Measurements from ENCODE around the gene MDFIC2.

The MDFIC2 gene

DNA sequence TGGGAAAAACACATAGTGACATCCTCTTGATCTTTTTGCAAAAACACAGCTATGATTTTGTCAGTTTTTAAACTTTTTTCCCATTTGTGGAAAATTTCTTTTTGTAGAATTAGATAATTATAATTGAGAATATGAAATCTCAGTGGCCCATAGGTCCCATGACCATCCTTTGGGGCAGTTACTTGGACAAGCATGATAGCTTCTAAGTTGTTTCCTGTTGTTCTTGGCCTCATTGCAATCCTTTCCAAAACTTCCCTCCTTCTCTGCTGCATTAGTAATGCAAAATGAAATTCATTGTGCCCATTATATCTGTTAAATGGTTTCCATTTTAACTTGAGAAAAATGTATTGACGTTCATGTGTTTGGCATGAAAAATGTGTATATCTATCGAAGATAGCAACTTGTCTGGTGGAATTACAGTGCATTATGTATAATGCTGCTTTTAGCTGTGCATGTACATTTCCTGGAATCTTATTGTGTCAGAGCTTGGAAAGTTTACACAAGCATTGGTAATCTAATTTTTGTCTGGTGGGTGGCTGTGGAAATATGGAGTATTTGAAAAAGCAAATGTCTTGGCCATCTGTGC lies 70.0 kb downstream of the MDFIC2 start:
- TF ChIP-seq SUZ12 (IDR thresholded peaks at IDR 0.05; ENCODE audit: extremely low read depth, insufficient read depth, insufficient read length) = no peak
- no peak for TF ChIP-seq ZNF274 (IDR thresholded peaks at IDR 0.05; ENCODE audit: low read depth, low read length)
- TF ChIP-seq YY1 (IDR thresholded peaks at IDR 0.05; ENCODE audit: insufficient read depth, insufficient read length) = no peak
- no peaks in the 10 kb centered on the region for H3K36me3 ChIP-seq (ENCODE audit: insufficient read depth, insufficient read length, low read length)

DNA sequence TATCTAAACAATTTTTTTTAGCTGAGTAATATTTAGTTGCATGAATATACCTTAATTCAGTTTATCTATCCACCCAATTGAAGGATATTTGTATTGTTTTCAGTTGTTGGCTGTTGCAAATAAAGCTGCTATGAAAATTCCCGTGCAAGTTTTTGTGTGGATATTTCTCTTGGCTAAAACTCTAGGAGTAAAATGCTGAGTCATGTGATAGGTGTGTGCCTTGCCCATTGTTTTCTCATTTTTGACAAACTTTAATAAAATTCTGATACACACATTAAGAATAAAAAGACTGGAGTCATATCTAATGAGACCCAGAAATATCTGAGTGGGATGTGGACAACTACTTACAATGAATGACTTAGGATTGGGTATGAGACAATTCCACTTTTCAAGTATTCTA lies 78.6 kb downstream of the MDFIC2 start:
- no peaks in the 10 kb centered on the region for H3K36me3 ChIP-seq (ENCODE audit: insufficient read depth, insufficient read length, low read length)
- no peak overlapping the region for H3K4me3 ChIP-seq (ENCODE audit: insufficient read length, low read depth)
- no peaks in the 10 kb centered on the region for H3K9me3 ChIP-seq (ENCODE audit: insufficient read depth, low read length)
- peaks cover 3% of the 10 kb centered on the region for H3K27me3 ChIP-seq (ENCODE audit: insufficient read depth, insufficient read length)
- no peaks in the 10 kb centered on the region for H3K4me1 ChIP-seq (ENCODE audit: insufficient read depth, insufficient read length)
- H3K9ac ChIP-seq (ENCODE audit: insufficient read length, low read depth) = no peak overlapping the region
- no peak for DNase-seq (ENCODE audit: low read depth, low spot score)
- no peak for TF ChIP-seq ZNF274 (IDR thresholded peaks at IDR 0.05; ENCODE audit: low read depth, low read length)
- TF ChIP-seq YY1 (IDR thresholded peaks at IDR 0.05; ENCODE audit: insufficient read depth, insufficient read length) = no peak
- no peak for TF ChIP-seq SUZ12 (IDR thresholded peaks at IDR 0.05; ENCODE audit: extremely low read depth, insufficient read depth, insufficient read length)

More for the DNA sequence above, 70.0 kb downstream of the MDFIC2 start:
- no peaks in the 10 kb centered on the region for H3K4me1 ChIP-seq (ENCODE audit: insufficient read depth, insufficient read length)
- no peak overlapping the region for H3K4me3 ChIP-seq (ENCODE audit: insufficient read length, low read depth)
- no peak for DNase-seq (ENCODE audit: low read depth, low spot score)
- no peak overlapping the region for H3K9ac ChIP-seq (ENCODE audit: insufficient read length, low read depth)
- H3K27me3 ChIP-seq (ENCODE audit: insufficient read depth, insufficient read length) = no peaks in the 10 kb centered on the region
- no peaks in the 10 kb centered on the region for H3K9me3 ChIP-seq (ENCODE audit: insufficient read depth, low read length)

DNA sequence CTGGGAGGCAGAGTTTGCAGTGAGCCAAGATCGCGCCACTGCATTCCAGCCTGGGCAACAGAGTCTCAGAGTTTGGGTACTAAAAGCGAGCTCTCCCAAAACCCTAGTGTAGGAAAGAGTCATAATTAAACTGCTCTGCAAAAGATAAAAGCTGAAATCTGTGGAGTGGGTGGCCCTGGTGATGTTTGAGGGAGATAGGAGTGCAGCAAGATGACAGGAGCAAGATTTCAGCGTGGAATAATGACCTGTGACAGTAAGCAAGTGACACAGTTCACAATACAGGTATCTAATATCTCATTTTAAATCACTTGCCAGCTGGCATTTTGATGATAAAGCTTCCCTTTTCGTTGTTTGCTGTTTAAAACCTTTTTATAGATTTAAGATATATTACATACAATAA lies 79.3 kb downstream of the MDFIC2 start:
- Histone ChIP-seq H3K27me3 (ENCODE audit: insufficient read depth, insufficient read length) (peaks cover 3% of the 10 kb centered on the region), H3K9me3 (ENCODE audit: insufficient read depth, low read length) (no peaks in the 10 kb centered on the region), H3K4me3 (ENCODE audit: insufficient read length, low read depth) (no peak overlapping the region), H3K4me1 (ENCODE audit: insufficient read depth, insufficient read length) (no peaks in the 10 kb centered on the region), H3K36me3 (ENCODE audit: insufficient read depth, insufficient read length, low read length) (no peaks in the 10 kb centered on the region), H3K9ac (ENCODE audit: insufficient read length, low read depth) (no peak overlapping the region)
- TF ChIP-seq ZNF274 (IDR thresholded peaks at IDR 0.05; ENCODE audit: low read depth, low read length) = no peak
- no peak for TF ChIP-seq SUZ12 (IDR thresholded peaks at IDR 0.05; ENCODE audit: extremely low read depth, insufficient read depth, insufficient read length)
- no peak for TF ChIP-seq YY1 (IDR thresholded peaks at IDR 0.05; ENCODE audit: insufficient read depth, insufficient read length)
- no peak for DNase-seq (ENCODE audit: low read depth, low spot score)

DNA sequence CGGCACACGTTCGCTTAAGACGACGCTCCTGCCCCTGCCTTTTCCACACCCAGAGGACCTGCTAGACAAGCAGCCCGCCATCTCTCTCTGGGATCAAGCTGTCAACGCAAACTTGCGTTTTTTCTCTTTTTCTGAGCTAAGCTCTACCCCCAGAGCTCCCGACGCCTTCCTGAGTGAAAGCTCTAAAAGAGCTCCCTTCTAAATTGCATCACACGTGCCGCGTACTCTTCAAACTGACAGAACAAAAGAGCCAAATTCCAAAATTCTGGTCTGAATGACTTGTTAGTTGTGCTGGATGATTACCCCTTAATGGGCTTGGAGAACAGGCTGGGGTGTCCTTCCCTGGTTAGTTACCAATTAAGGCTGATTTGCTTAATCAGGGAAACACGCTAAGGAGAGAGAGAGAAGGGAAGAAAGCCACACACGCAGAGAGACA lies 81.2 kb downstream of the MDFIC2 start:
- TF ChIP-seq YY1 (IDR thresholded peaks at IDR 0.05; ENCODE audit: insufficient read depth, insufficient read length) (no peak), ZNF274 (IDR thresholded peaks at IDR 0.05; ENCODE audit: low read depth, low read length) (no peak), SUZ12 (IDR thresholded peaks at IDR 0.05; ENCODE audit: extremely low read depth, insufficient read depth, insufficient read length) (no peak)
- Histone ChIP-seq H3K27me3 (ENCODE audit: insufficient read depth, insufficient read length) (peaks cover 3% of the 10 kb centered on the region), H3K36me3 (ENCODE audit: insufficient read depth, insufficient read length, low read length) (no peaks in the 10 kb centered on the region), H3K9me3 (ENCODE audit: insufficient read depth, low read length) (no peaks in the 10 kb centered on the region), H3K4me1 (ENCODE audit: insufficient read depth, insufficient read length) (no peaks in the 10 kb centered on the region), H3K4me3 (ENCODE audit: insufficient read length, low read depth) (no peak overlapping the region), H3K9ac (ENCODE audit: insufficient read length, low read depth) (no peak overlapping the region)
- no peak for DNase-seq (ENCODE audit: low read depth, low spot score)

DNA sequence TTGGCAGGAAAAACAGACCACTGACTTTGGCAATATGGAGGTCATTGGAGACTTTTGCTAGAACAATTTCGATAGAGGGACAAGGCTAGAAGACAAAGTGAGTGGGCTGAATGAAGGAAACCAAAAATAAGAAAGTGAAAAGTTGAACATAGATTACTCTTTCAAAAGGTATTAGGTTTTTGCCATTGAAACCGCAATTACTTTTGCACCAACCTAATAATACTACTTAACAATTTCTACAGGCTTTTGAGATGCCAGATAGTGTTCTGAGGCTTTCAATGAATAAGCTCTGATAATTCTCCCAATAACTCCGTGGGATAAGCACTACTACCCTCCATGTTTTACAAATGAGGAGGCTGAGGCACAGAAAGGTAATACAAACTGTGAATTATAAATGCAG lies 85.0 kb downstream of the MDFIC2 start:
- Histone ChIP-seq H3K4me1 (ENCODE audit: insufficient read depth, insufficient read length) (no peaks in the 10 kb centered on the region), H3K9me3 (ENCODE audit: insufficient read depth, low read length) (no peaks in the 10 kb centered on the region), H3K36me3 (ENCODE audit: insufficient read depth, insufficient read length, low read length) (no peaks in the 10 kb centered on the region), H3K4me3 (ENCODE audit: insufficient read length, low read depth) (no peak overlapping the region), H3K27me3 (ENCODE audit: insufficient read depth, insufficient read length) (peaks cover 3% of the 10 kb centered on the region), H3K9ac (ENCODE audit: insufficient read length, low read depth) (no peak overlapping the region)
- no peak for DNase-seq (ENCODE audit: low read depth, low spot score)
- TF ChIP-seq SUZ12 (IDR thresholded peaks at IDR 0.05; ENCODE audit: extremely low read depth, insufficient read depth, insufficient read length) (no peak), YY1 (IDR thresholded peaks at IDR 0.05; ENCODE audit: insufficient read depth, insufficient read length) (no peak), ZNF274 (IDR thresholded peaks at IDR 0.05; ENCODE audit: low read depth, low read length) (no peak)

DNA sequence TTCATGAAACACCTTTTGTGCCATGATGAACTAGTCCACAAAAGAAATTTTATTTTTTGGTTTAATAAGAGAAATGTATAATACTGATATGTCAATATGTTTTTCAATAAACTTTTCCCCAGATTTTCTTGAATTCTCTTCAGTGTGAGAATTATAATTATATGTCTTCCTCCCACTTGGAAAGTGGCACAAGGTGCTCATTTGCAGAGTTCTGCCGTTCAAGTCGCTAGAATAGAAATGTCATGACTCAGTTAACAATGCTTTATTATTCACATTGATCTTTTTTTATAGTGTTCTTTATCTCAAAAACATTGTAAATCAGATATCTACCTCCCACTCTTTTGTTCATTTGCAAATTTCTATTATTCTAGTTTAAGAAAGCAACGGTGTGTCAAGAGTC lies 87.3 kb downstream of the MDFIC2 start:
- no peak for DNase-seq (ENCODE audit: low read depth, low spot score)
- Histone ChIP-seq H3K9ac (ENCODE audit: insufficient read length, low read depth) (no peak overlapping the region), H3K36me3 (ENCODE audit: insufficient read depth, insufficient read length, low read length) (no peaks in the 10 kb centered on the region), H3K9me3 (ENCODE audit: insufficient read depth, low read length) (no peaks in the 10 kb centered on the region), H3K4me3 (ENCODE audit: insufficient read length, low read depth) (no peak overlapping the region), H3K4me1 (ENCODE audit: insufficient read depth, insufficient read length) (no peaks in the 10 kb centered on the region), H3K27me3 (ENCODE audit: insufficient read depth, insufficient read length) (no peaks in the 10 kb centered on the region)
- TF ChIP-seq ZNF274 (IDR thresholded peaks at IDR 0.05; ENCODE audit: low read depth, low read length) (no peak), SUZ12 (IDR thresholded peaks at IDR 0.05; ENCODE audit: extremely low read depth, insufficient read depth, insufficient read length) (no peak)

DNA sequence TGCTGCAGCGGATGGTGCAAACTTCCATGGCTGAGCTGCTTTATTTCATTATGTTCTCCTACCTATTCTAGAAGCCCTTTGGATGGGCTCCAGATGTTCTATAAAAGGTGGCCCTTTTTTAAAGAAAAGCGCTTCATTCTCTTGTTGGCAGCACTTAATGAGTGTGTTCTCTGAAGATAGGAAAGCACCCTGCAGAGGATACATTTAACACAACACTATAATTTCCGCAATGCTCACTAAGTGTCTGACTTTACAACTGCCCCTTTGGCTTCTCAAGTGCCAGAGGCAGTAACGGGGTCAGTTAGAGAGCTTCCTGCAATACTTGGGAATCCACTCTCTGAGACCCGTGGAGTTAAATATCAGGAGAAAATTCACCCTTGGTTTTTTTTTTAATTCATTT lies 88.1 kb downstream of the MDFIC2 start:
- TF ChIP-seq YY1 (IDR thresholded peaks at IDR 0.05; ENCODE audit: insufficient read depth, insufficient read length) (no peak), SUZ12 (IDR thresholded peaks at IDR 0.05; ENCODE audit: extremely low read depth, insufficient read depth, insufficient read length) (no peak), ZNF274 (IDR thresholded peaks at IDR 0.05; ENCODE audit: low read depth, low read length) (no peak)
- no peaks in the 10 kb centered on the region for H3K9me3 ChIP-seq (ENCODE audit: insufficient read depth, low read length)
- H3K4me3 ChIP-seq (ENCODE audit: insufficient read length, low read depth) = no peak overlapping the region
- no peaks in the 10 kb centered on the region for H3K36me3 ChIP-seq (ENCODE audit: insufficient read depth, insufficient read length, low read length)
- H3K4me1 ChIP-seq (ENCODE audit: insufficient read depth, insufficient read length) = no peaks in the 10 kb centered on the region
- no peak overlapping the region for H3K9ac ChIP-seq (ENCODE audit: insufficient read length, low read depth)
- H3K27me3 ChIP-seq (ENCODE audit: insufficient read depth, insufficient read length) = no peaks in the 10 kb centered on the region
- DNase-seq (ENCODE audit: low read depth, low spot score) = no peak
